Chondrocyte (in vitro differentiated cells): ENCODE data around the gene PIP4K2B. TPM values are rescaled to one million over a fixed set of nuclear protein-coding genes. Genes with fewer than 3 reads are reported as not detected.

Experiments used
- DNase-seq: peaks from one replicate; pipeline ENCODE4 v3.0.0; 2021; ENCODE audit warnings: mixed read lengths, low spot score
- H3K27ac Mint-ChIP-seq: one replicate; pipeline ENCODE4 v1.8.0; 2021; ENCODE audit warnings: mild to moderate bottlenecking, moderate library complexity, mixed read lengths; ENCODE audit not compliant: unreplicated experiment
- H3K27me3 Mint-ChIP-seq: 2 replicates; pipeline ENCODE4 v1.8.0; 2021; ENCODE audit warnings: low read depth, mixed read lengths
- H3K36me3 Mint-ChIP-seq: 2 replicates; pipeline ENCODE4 v1.8.0; 2021; ENCODE audit warnings: low read depth, mixed read lengths
- H3K4me1 Mint-ChIP-seq: 2 replicates; pipeline ENCODE4 v1.8.0; 2021; ENCODE audit warnings: low read depth, mild to moderate bottlenecking, mixed read lengths
- H3K4me3 Mint-ChIP-seq: one replicate; pipeline ENCODE4 v1.8.0; 2021; ENCODE audit warnings: mild to moderate bottlenecking, moderate library complexity, mixed read lengths; ENCODE audit not compliant: unreplicated experiment
- H3K9me3 Mint-ChIP-seq: 2 replicates; pipeline ENCODE4 v1.8.0; 2021; ENCODE audit warnings: low read depth, mixed read lengths
- CTCF ChIP-seq: fragments of 200-600 bp; sonication (generic); IDR thresholded peaks from 2 replicates; pipeline ENCODE4 v1.5.0; 2021; ENCODE audit warnings: antibody characterized with exemption, mild to moderate bottlenecking, moderate library complexity
- total RNA-seq: library from RNA; stranded (reverse); gene quantifications from 3 replicates; pipeline ENCODE4 v1.2.1, GENCODE V29; 2021

Gene PIP4K2B
- total RNA-seq, 1 donor from 2014 or later: 58.7 TPM

- DNase-seq: no peak
- peak overlapping the region; percentile 93 for H3K4me3 Mint-ChIP-seq
- H3K36me3 Mint-ChIP-seq: peaks cover 3% of the 10 kb centered on the region
- H3K27ac Mint-ChIP-seq: peak overlapping the region; percentile 42
- peaks cover 46% of the 10 kb centered on the region for H3K4me1 Mint-ChIP-seq
- no peaks in the 10 kb centered on the region for H3K27me3 Mint-ChIP-seq
- no peaks in the 10 kb centered on the region for H3K9me3 Mint-ChIP-seq
- TF ChIP-seq CTCF: no peak
These were observed 48.1 kb downstream of the PIP4K2B start for GRCh38 chr17:38751144-38751807.

GRCh38 chr17:38750312-38751121 is 48.8 kb downstream of the PIP4K2B start:
- Mint-ChIP-seq H3K27ac (peak overlapping the region; percentile 42), H3K27me3 (no peaks in the 10 kb centered on the region), H3K4me3 (peak overlapping the region; percentile 93), H3K4me1 (peaks cover 53% of the 10 kb centered on the region), H3K9me3 (no peaks in the 10 kb centered on the region), H3K36me3 (peaks cover 1% of the 10 kb centered on the region)
- no peak for TF ChIP-seq CTCF
- no peak for DNase-seq

- DNase-seq: no peak
- peaks cover 59% of the 10 kb centered on the region for H3K4me1 Mint-ChIP-seq
- H3K9me3 Mint-ChIP-seq: no peaks in the 10 kb centered on the region
- H3K27ac Mint-ChIP-seq: peak overlapping the region; percentile 45
- H3K27me3 Mint-ChIP-seq: no peaks in the 10 kb centered on the region
- H3K4me3 Mint-ChIP-seq: peak overlapping the region; percentile 79
- H3K36me3 Mint-ChIP-seq: peaks cover 1% of the 10 kb centered on the region
- TF ChIP-seq CTCF: no peak
These were observed 49.4 kb downstream of the PIP4K2B start for GRCh38 chr17:38750044-38750311.

DNA sequence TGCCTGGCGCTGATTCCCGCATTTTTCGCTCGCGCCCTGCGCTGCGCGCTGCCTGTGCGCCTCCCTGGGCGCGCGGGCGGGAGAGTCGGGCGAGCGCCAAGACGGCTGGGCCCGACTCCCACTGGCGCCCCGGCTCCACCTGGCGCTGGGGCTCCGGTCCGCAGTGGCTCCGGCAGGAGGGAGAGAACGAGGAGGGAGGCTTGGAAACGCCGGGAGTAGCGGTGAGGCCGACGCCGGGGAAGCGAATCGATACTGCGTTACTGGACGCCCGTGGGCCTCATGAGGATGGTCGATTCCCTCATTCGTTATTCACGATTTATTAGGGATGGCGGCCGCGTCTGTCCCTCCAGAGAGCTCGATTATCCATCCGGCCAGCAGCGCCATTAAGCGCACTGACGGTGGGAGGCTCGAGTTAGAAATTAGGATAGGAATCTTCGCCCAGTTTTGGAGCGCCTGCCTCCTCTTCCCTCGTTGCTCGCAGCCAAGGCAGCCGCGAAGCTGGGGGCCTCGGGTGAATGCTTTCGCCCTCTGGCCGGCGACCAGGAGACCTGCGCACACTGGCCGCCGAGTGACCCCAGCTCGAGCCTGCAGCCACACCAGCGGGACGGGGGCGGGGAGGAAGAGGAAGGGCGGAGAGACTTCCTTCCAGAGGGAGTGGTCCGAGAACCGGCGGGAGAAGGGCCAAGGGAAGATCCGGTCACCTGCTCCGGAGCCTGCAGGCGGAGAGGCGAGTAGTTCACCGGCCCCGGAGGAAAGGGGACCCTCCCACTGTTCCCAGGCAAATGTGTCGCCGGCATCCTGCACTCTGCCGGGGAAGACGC is 49.9 kb downstream of the PIP4K2B start:
- Mint-ChIP-seq H3K27me3 (no peaks in the 10 kb centered on the region), H3K4me3 (peak overlapping the region; percentile 79), H3K9me3 (no peaks in the 10 kb centered on the region), H3K27ac (peak overlapping the region; percentile 63), H3K4me1 (peaks cover 60% of the 10 kb centered on the region), H3K36me3 (peaks cover 1% of the 10 kb centered on the region)
- DNase-seq: no peak
- TF ChIP-seq CTCF: peak; percentile 7

GRCh38 chr17:38748892-38749222 is 50.5 kb downstream of the PIP4K2B start:
- Mint-ChIP-seq H3K27me3 (no peaks in the 10 kb centered on the region), H3K36me3 (peaks cover 1% of the 10 kb centered on the region), H3K4me1 (peaks cover 61% of the 10 kb centered on the region), H3K27ac (no peak overlapping the region), H3K9me3 (no peaks in the 10 kb centered on the region), H3K4me3 (peak overlapping the region; percentile 79)
- no peak for DNase-seq
- no peak for TF ChIP-seq CTCF
